Fibroblast of lung (primary cell): ENCODE data around the gene COL25A1. TPM values are rescaled to one million over a fixed set of nuclear protein-coding genes. Genes with fewer than 3 reads are reported as not detected.

ENCODE experiments used
- DNase-seq, 2 donors: peaks; one replicate each; pipeline versions ENCODE4 v3.0.0 to v3.0.0-alpha.2; 2010; ENCODE audit warnings: low read depth in 2 of 2
- H2AFZ ChIP-seq: 2 replicates; pipeline ENCODE4 v1.5.1; 2012; ENCODE audit warnings: low read length, control low read depth, inconsistent platforms
- H3K27ac ChIP-seq: 2 replicates; pipeline ENCODE4 v1.5.1; 2011; ENCODE audit warnings: low read length, control low read depth; ENCODE audit not compliant: insufficient read depth
- H3K27me3 ChIP-seq: 2 replicates; pipeline ENCODE4 v1.5.1; 2011; ENCODE audit warnings: mild to moderate bottlenecking, low read length; ENCODE audit not compliant: control insufficient read depth, insufficient read depth
- H3K36me3 ChIP-seq: 2 replicates; pipeline ENCODE4 v1.5.1; 2011; ENCODE audit warnings: low read length; ENCODE audit not compliant: control insufficient read depth, insufficient read depth
- H3K4me1 ChIP-seq: 2 replicates; pipeline ENCODE4 v1.5.1; 2011; ENCODE audit warnings: low read length; ENCODE audit not compliant: control insufficient read depth, insufficient read depth; ENCODE audit errors: extremely low read depth
- H3K4me2 ChIP-seq: 2 replicates; pipeline ENCODE4 v1.5.1; 2011; ENCODE audit warnings: low read length, control low read depth; ENCODE audit not compliant: insufficient read depth; ENCODE audit errors: extremely low read depth
- H3K4me3 ChIP-seq, 4 experiments: fragments of 200-600 bp in 1 of 4; sonication (generic) in 1 of 4; replicated peaks in 1 of 4; 2 replicates each; pipeline ENCODE4 v1.5.1; 2011 to 2016; ENCODE audit warnings: low read length in 4 of 4, low read depth in 3 of 4, mild to moderate bottlenecking in 3 of 4, control low read depth in 2 of 4, inconsistent platforms in 1 of 4, mixed read lengths in 1 of 4; ENCODE audit not compliant: insufficient read depth in 1 of 4; ENCODE audit errors: control extremely low read depth in 1 of 4
- H3K79me2 ChIP-seq: 2 replicates; pipeline ENCODE4 v1.5.1; 2012; ENCODE audit warnings: mild to moderate bottlenecking, low read length, inconsistent platforms; ENCODE audit not compliant: control insufficient read depth, insufficient read depth
- H3K9ac ChIP-seq: 2 replicates; pipeline ENCODE4 v1.5.1; 2011; ENCODE audit warnings: mild to moderate bottlenecking, low read length, control low read depth; ENCODE audit not compliant: insufficient read depth
- H3K9me3 ChIP-seq: 2 replicates; pipeline ENCODE4 v1.5.1; 2012; ENCODE audit warnings: low read depth, low read length; ENCODE audit not compliant: control insufficient read depth, insufficient read depth
- H4K20me1 ChIP-seq: 2 replicates; pipeline ENCODE4 v1.5.1; 2011; ENCODE audit warnings: low read length; ENCODE audit not compliant: control insufficient read depth, insufficient read depth; ENCODE audit errors: extremely low read depth
- CTCF ChIP-seq, 2 donors: IDR thresholded peaks in 1 of 2; conservative IDR thresholded peaks in 1 of 2; 1 replicate in 1 of 2; 2 replicates in 1 of 2; pipeline ENCODE4 v1.5.1; 2011 to 2012; ENCODE audit warnings: low read length in 2 of 2, control low read depth in 1 of 2, inconsistent platforms in 1 of 2, low read depth in 1 of 2, mild to moderate bottlenecking in 1 of 2
- EZH2 ChIP-seq: IDR thresholded peaks from 2 replicates; pipeline ENCODE4 v1.5.1; 2012; ENCODE audit warnings: low read length, control low read depth, mild to moderate bottlenecking; ENCODE audit errors: missing control alignments
- polyA plus RNA-seq, 2 donors: library from polyadenylated mRNA; depleted of rRNA in 1 of 2; stranded (reverse) in 1 of 2; unstranded in 1 of 2; fragments of >200 nt; gene quantifications; 2 replicates each; pipeline ENCODE4 v1.2.1, GENCODE V29; 2011 to 2012; ENCODE audit warnings: missing spikeins in 1 of 2
- total RNA-seq: library from RNA; depleted of rRNA; stranded (reverse); fragments of >200 nt; gene quantifications from 2 replicates; pipeline ENCODE4 v1.2.1, GENCODE V29; 2014

Gene COL25A1
- total and polyA plus RNA-seq, 2 donors (not counting 1 experiment from before 2014, with no cell fraction given) = under 0.01 to 0.01 TPM

GRCh38 chr4:108972613-108973283 lies 329.7 kb downstream of the COL25A1 start:
- no peaks in the 10 kb centered on the region for H4K20me1 ChIP-seq
- no peak overlapping the region for H2AFZ ChIP-seq
- no peak overlapping the region for H3K4me3 ChIP-seq
- TF ChIP-seq CTCF (conservative IDR thresholded peaks at IDR 0.05 in 1 of 2, IDR thresholded peaks at IDR 0.05 in 1 of 2; ENCODE audit: low read depth in 1 of 2, low read length in 2 of 2) (no peak), EZH2 (no peak)
- H3K4me2 ChIP-seq = no peak overlapping the region
- no peaks in the 10 kb centered on the region for H3K36me3 ChIP-seq
- H3K9me3 ChIP-seq = no peaks in the 10 kb centered on the region
- no peak overlapping the region for H3K9ac ChIP-seq
- no peaks in the 10 kb centered on the region for H3K4me1 ChIP-seq
- no peaks in the 10 kb centered on the region for H3K27me3 ChIP-seq
- DNase-seq = no peak
- H3K27ac ChIP-seq = no peak overlapping the region
- H3K79me2 ChIP-seq = no peaks in the 10 kb centered on the region

GRCh38 chr4:108971473-108971872 lies 331.0 kb downstream of the COL25A1 start:
- Histone ChIP-seq H3K27me3 (no peaks in the 10 kb centered on the region), H3K79me2 (no peaks in the 10 kb centered on the region), H3K9ac (no peak overlapping the region), H4K20me1 (no peaks in the 10 kb centered on the region), H3K4me2 (no peak overlapping the region), H3K4me1 (no peaks in the 10 kb centered on the region), H2AFZ (no peak overlapping the region), H3K36me3 (no peaks in the 10 kb centered on the region), H3K27ac (no peak overlapping the region), H3K4me3 (no peak overlapping the region), H3K9me3 (no peaks in the 10 kb centered on the region)
- no peak for TF ChIP-seq EZH2
- TF ChIP-seq CTCF (conservative IDR thresholded peaks at IDR 0.05 in 1 of 2, IDR thresholded peaks at IDR 0.05 in 1 of 2; ENCODE audit: low read depth in 1 of 2, low read length in 2 of 2) = no peak
- DNase-seq = no peak

GRCh38 chr4:108965472-108966076 lies 336.9 kb downstream of the COL25A1 start:
- no peaks in the 10 kb centered on the region for H4K20me1 ChIP-seq
- no peak overlapping the region for H3K4me3 ChIP-seq
- H3K9ac ChIP-seq = no peak overlapping the region
- TF ChIP-seq CTCF (conservative IDR thresholded peaks at IDR 0.05 in 1 of 2, IDR thresholded peaks at IDR 0.05 in 1 of 2; ENCODE audit: low read depth in 1 of 2, low read length in 2 of 2) (no peak), EZH2 (no peak)
- no peak overlapping the region for H2AFZ ChIP-seq
- no peak overlapping the region for H3K4me2 ChIP-seq
- no peaks in the 10 kb centered on the region for H3K27me3 ChIP-seq
- H3K4me1 ChIP-seq = no peaks in the 10 kb centered on the region
- H3K79me2 ChIP-seq = no peaks in the 10 kb centered on the region
- no peak overlapping the region for H3K27ac ChIP-seq
- no peaks in the 10 kb centered on the region for H3K36me3 ChIP-seq
- H3K9me3 ChIP-seq = no peaks in the 10 kb centered on the region
- DNase-seq = no peak
